ENCODE data around the gene KCNIP4. TPM values are rescaled to one million over a fixed set of nuclear protein-coding genes. Genes with fewer than 3 reads are reported as not detected.

Gene KCNIP4
- total and polyA plus RNA-seq, 9 of the 15 experiments (the other 6 are each of a cell fraction or from before 2014, with no cell fraction given), result 0.25 to 0.41 TPM; not detected in 7

DNA sequence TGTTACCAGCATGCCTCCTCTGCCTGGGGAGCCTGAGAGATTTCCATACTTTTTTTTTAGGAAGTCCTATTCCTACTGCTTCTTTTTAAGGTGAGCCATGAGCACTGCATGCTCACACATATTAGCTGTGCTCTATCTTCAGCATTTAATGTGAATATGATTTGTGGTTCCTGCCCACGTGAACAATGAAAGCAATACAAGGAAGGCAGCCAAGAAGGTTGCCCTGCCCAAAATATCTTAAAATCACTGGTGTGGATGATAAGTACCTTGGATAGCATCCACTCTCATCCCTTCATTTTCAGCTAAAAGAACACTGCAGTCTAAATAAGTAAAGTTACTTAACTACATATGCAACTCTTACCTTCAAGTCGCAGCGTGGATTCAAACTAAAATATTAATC lies 640.9 kb downstream of the KCNIP4 start:
- H3K4me3 ChIP-seq, result no peak overlapping the region
- H3K4me2 ChIP-seq (ENCODE audit: insufficient read depth, low read length), result no peak overlapping the region
- no peak for TF ChIP-seq CSDE1 (IDR thresholded peaks at IDR 0.05)
- TF ChIP-seq ZFX (CRISPR knock-in tag; IDR thresholded peaks at IDR 0.05), result no peak
- TF ChIP-seq BMI1 (IDR thresholded peaks at IDR 0.05; ENCODE audit: low read length), result no peak
- TF ChIP-seq SMARCA5 (IDR thresholded peaks at IDR 0.05), result no peak
- H3K27me3 ChIP-seq (ENCODE audit: control insufficient read depth in 2 of 2, insufficient read depth in 2 of 2, low read length in 2 of 2), result no peaks in the 10 kb centered on the region
- no peak overlapping the region for H3K27ac ChIP-seq (ENCODE audit: extremely low read depth, low read depth, low read length)
- BruUV-seq (replicated peaks), result no TSS peak
- no peak overlapping the region for H3K9ac ChIP-seq (ENCODE audit: insufficient read depth in 1 of 2, low read depth in 2 of 2, low read length in 2 of 2)
- H3K36me3 ChIP-seq (ENCODE audit: control insufficient read depth, insufficient read depth, low read length), result no peaks in the 10 kb centered on the region
- no peak for ATAC-seq
- ChIA-PET POLR2A (no interaction called here), CTCF (ENCODE audit: low intra/inter-chr PET ratio) (no interaction called here)
- 5% methylated on average over 3 of the region's 3 CpGs for WGBS (ENCODE audit: insufficient coverage, low coverage, missing lambda C conversion rate)
- no peaks in the 10 kb centered on the region for H3K9me3 ChIP-seq (replicated peaks; ENCODE audit: control insufficient read depth, insufficient read depth, low read depth, low read length)
- H3K79me2 ChIP-seq (ENCODE audit: control insufficient read depth, insufficient read depth, low read length), result no peaks in the 10 kb centered on the region
- intact Hi-C loops (cut with micrococcal nuclease) (no loop called here), in situ Hi-C loops (cut with MboI) (no loop called here)
- no peaks in the 10 kb centered on the region for H3K9me1 ChIP-seq (ENCODE audit: control insufficient read depth, insufficient read depth, low read length)
- no peak for FAIRE-seq
- no peaks in the 10 kb centered on the region for H4K20me1 ChIP-seq (replicated peaks; ENCODE audit: control insufficient read depth, insufficient read depth, low read length)
- DNase-seq (ENCODE audit: extremely low read depth in 1 of 4, low spot score in 3 of 4), result no peak
- H2AFZ ChIP-seq (ENCODE audit: low read depth, low read length), result no peak overlapping the region
- no peaks in the 10 kb centered on the region for H3K4me1 ChIP-seq (replicated peaks in 1 of 2; ENCODE audit: control insufficient read depth in 2 of 2, insufficient read depth in 2 of 2, low read length in 2 of 2)

DNA sequence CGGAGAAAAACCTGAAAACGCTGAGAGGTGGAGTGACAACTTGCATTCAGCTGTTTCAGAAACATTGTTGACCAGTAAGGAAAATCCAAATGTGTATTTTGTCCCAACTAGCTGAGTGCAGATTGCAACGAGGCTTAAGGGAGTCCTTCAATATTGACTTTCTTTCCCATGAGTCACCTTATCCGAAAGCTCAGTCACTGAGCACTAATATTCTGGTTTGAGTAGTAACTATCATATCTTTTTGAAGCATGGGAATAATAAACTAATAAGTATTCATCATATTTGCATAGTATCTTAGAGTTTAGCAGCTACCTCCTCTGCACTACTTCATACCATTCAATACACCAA lies 644.1 kb downstream of the KCNIP4 start:
- Histone ChIP-seq H3K4me1 (replicated peaks in 1 of 2; ENCODE audit: control insufficient read depth in 2 of 2, insufficient read depth in 2 of 2, low read length in 2 of 2) (no peaks in the 10 kb centered on the region), H3K79me2 (ENCODE audit: control insufficient read depth, insufficient read depth, low read length) (no peaks in the 10 kb centered on the region), H4K20me1 (replicated peaks; ENCODE audit: control insufficient read depth, insufficient read depth, low read length) (no peaks in the 10 kb centered on the region), H3K9me3 (replicated peaks; ENCODE audit: control insufficient read depth, insufficient read depth, low read depth, low read length) (no peaks in the 10 kb centered on the region), H3K27me3 (ENCODE audit: control insufficient read depth in 2 of 2, insufficient read depth in 2 of 2, low read length in 2 of 2) (no peaks in the 10 kb centered on the region), H3K9me1 (ENCODE audit: control insufficient read depth, insufficient read depth, low read length) (no peaks in the 10 kb centered on the region), H3K36me3 (ENCODE audit: control insufficient read depth, insufficient read depth, low read length) (no peaks in the 10 kb centered on the region), H3K4me3 (no peak overlapping the region), H2AFZ (ENCODE audit: low read depth, low read length) (no peak overlapping the region), H3K4me2 (ENCODE audit: insufficient read depth, low read length) (no peak overlapping the region), H3K9ac (ENCODE audit: insufficient read depth in 1 of 2, low read depth in 2 of 2, low read length in 2 of 2) (no peak overlapping the region), H3K27ac (ENCODE audit: extremely low read depth, low read depth, low read length) (no peak overlapping the region)
- ATAC-seq (no peak), DNase-seq (ENCODE audit: extremely low read depth in 1 of 4, low spot score in 3 of 4) (no peak), FAIRE-seq (no peak)
- in situ Hi-C loops (cut with MboI), result no loop called here
- WGBS (ENCODE audit: insufficient coverage, low coverage, missing lambda C conversion rate), result 0% methylated on average over 4 of the region's 4 CpGs
- CTCF ChIA-PET (ENCODE audit: low intra/inter-chr PET ratio), result no interaction called here
- intact Hi-C loops (cut with micrococcal nuclease), result no loop called here
- POLR2A ChIA-PET, result no interaction called here
- no TSS peak for BruUV-seq (replicated peaks)
- TF ChIP-seq LCOR (CRISPR knock-in tag; IDR thresholded peaks at IDR 0.05) (no peak), ZNF592 (IDR thresholded peaks at IDR 0.05) (no peak), FIP1L1 (IDR thresholded peaks at IDR 0.05; ENCODE audit: low read depth, low read length, poor library complexity, severe bottlenecking) (no peak), SIRT6 (IDR thresholded peaks at IDR 0.05; ENCODE audit: low read depth, low read length) (no peak), ZBTB12 (CRISPR knock-in tag; IDR thresholded peaks at IDR 0.05) (no peak), FOS (IDR thresholded peaks at IDR 0.05; ENCODE audit: extremely low read depth, insufficient read length) (no peak), U2AF1 (optimal IDR thresholded peaks at IDR 0.05; ENCODE audit: low read depth, low read length) (no peak)
- TF ChIP-seq, protein P1, sequence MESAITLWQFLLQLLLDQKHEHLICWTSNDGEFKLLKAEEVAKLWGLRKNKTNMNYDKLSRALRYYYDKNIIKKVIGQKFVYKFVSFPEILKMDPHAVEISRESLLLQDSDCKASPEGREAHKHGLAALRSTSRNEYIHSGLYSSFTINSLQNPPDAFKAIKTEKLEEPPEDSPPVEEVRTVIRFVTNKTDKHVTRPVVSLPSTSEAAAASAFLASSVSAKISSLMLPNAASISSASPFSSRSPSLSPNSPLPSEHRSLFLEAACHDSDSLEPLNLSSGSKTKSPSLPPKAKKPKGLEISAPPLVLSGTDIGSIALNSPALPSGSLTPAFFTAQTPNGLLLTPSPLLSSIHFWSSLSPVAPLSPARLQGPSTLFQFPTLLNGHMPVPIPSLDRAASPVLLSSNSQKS (CRISPR knock-in tag; IDR thresholded peaks at IDR 0.05), result no peak
